Stimulated activated CD4-positive, alpha-beta T cell treated with anti-CD3 and anti-CD28 coated beads, Interleukin-1b, Interleukin-23, amount 100 ng/mL, for 48 hours (primary cell): ENCODE measurements around the gene PPIL1.

Experiments
- DNase-seq: peaks from one replicate; pipeline ENCODE4 v3.0.0-alpha.2; 2020

The PPIL1 gene

DNA sequence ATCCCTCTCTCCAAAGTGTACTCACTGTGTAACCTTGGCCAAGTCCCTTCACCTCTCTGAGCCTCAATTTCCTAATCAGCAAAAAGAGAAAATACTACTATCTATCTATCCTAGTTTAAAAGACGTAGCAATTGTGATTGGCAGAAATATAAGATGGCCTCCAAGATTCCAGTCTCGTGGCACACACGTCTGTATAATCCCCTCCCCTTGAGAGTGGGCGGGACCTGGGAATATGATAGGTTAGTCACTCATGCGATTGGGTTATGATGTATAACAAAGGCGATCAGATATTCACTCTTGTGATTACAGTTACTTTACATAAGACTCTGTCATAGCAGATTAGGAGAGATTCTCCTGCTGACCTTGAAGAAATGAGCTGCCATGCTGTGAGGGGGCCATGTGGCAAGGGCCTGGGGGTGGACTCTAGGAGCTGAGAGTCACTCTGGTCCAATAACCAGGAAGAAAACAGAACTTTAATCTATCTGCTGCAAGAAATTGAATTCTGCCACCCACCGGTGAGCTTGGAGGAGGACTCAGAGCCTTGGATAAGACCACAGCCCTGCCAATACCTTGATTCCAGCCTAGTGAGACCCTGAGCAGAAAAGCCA, 41.3 kb downstream of the PPIL1 start:
- no peak for DNase-seq

DNA sequence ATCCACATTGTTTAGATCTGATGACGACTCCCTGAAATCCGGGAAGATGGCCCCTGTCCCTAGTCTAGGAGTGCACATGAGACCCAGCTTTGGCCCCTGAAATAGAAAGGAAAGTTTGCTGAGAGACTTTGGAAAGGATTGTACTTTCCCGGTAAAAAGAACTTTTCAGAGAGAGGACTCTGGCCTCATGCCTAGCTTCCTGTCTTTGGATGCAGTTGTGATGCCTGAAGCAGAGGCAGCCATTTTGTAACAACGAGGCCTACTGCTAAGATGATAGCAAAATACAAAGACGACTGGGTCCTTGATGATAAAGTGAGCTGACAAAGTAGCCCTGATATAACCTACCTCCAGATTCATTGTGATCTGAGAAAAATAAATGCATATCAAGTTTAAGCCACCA, 42.3 kb downstream of the PPIL1 start:
- DNase-seq: no peak

GRCh38 chr6:36830577-36830976, 44.0 kb downstream of the PPIL1 start:
- DNase-seq: no peak

- no peak for DNase-seq
Observed at GRCh38 chr6:36829919-36830544, 44.6 kb downstream of the PPIL1 start.

GRCh38 chr6:36827261-36828079, 47.1 kb downstream of the PPIL1 start:
- DNase-seq: peak; percentile 27

DNA sequence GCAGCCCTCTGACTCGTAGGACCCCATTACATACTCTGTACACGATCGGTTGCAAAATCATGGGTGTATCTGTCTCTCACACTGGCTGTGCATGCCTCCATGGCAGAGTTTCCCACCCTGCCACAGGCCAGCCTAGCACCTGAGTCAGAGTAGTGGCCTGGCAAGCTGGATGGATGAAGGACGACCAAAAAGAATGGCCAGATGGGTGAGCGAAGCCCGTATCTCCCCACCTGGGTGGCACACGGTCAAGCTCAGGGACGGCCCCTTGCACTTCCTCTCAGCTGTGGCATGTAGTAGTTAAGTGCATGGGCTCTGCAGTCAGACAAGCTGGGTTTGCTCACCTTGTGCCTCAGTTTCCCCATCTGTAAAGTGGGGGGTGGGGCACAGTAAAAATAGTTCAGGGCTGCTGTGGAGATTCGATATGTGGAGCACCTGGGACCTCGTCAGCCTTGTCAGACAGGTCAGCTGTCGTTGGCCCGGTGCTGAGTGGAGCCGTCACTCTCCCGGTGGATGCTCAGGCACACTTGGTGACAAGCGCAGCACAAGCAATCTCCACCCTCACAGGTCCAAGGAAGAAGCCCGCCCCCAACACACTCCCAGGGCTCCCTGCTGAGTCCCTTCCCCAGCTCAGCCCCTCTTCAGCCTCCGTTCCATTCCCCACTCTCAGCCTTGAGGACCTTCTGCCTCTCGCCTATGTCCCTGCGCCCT, 47.9 kb downstream of the PPIL1 start:
- no peak for DNase-seq

DNA sequence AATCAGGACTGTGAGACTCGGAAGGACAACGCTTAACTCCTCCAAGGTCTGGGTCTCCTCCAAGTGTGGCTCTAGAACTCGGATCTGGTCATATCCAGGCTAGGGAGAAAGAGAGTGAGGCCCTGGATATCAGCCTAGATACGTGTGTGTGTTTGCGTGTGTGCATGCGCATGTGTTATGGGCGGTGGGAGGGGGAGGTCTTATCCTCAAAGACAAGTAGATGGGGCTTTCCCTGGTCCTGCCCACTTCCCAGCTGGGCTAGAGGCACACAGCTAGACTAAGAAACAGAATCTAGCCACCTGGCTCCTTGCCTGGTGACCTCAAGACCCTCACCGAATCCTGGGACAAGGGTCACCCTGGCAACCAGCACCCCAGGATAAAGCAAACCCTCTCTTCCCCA, 48.6 kb downstream of the PPIL1 start:
- no peak for DNase-seq

- no peak for DNase-seq
Observed at GRCh38 chr6:36825452-36825851, 49.2 kb downstream of the PPIL1 start.

DNA sequence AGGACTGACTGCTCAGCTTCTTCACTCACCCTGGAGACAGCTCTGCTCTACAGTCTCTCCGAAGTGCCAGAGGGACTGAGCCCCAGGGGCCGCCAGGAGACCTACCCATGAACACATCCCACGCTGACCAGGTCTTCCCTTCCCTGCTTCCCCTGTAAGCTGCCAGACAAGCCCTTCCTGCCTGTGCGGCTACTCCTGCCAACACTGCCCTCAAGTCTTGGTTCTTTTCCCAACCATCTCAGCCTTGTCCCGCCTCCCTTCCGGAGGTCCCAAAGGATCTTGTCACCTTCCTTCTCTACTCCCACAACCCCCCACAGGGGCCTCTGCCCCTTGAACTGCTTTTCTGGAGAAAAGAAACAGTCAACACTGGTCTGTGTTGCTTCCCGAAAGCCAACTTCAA, 50.4 kb downstream of the PPIL1 start:
- no peak for DNase-seq

DNA sequence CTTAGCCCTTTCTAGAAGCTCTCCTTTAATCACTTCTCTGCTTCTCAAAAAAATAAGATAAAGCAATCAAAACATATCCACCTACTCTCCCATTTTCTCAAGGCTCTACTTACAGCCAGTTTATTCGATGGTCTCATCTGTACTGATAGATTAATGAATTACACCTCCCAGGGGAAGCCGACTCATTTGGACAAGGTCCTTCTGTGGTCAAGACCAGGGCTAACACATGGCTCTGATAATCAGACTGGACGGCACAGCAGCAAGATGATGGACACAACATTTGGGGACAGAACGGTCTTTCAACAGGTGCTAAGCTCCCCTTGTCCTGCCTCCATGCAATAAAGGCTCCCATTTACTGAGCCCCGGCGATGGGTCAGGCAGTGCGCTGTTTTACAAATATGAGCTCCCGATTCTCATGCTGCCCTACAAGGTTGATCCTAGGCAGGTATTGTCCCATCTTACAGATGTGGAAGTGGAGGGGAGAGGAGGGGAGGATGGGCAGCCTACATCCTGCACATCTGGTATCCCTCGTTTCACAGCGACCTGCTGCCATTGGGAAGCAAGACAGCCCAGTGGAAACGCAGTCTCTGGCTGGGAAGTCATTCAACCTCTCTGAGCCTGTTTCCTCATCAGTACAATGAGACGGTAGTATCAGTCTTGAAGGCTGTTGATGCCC, 51.0 kb downstream of the PPIL1 start:
- no peak for DNase-seq

- DNase-seq: no peak
Observed at GRCh38 chr6:36822506-36823269, 51.9 kb downstream of the PPIL1 start.

DNA sequence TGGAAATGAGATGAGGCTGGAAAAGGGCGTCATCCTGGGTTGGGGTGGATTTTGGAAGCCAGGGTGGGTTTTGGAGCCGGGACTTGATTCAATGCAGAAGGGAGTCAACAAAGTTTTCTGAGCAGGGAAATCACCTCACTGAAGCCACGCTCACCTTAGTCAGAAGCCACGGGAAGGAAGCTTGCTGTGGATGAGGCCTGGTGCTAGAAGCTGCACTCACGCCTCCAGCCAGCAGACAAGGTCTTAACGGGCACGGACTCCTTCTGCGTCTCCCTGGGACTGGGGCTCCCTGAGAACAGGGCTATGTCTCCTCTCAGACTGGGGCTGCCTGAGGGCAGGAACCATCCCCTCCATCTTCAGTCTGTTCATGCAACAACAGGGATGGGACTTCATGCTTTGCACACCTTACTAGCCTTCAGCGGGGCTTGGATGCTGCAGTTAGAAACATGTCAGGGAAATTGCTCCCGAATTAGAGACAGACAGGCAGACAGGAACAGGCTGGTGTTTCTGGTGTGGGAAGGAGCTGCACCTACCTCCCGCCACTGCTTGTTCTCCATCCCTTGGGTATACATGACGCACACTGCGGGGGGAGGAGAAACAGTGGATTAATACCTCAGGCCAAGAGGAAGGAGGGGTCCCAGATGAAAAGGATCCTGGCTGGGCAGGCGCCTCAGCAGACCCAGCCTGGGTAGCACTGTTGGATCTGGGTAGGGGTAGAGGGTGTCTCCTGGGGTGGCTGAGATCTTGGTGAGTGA, 52.8 kb downstream of the PPIL1 start:
- DNase-seq: no peak

GRCh38 chr6:36820700-36821580, 53.7 kb downstream of the PPIL1 start:
- DNase-seq: no peak

DNA sequence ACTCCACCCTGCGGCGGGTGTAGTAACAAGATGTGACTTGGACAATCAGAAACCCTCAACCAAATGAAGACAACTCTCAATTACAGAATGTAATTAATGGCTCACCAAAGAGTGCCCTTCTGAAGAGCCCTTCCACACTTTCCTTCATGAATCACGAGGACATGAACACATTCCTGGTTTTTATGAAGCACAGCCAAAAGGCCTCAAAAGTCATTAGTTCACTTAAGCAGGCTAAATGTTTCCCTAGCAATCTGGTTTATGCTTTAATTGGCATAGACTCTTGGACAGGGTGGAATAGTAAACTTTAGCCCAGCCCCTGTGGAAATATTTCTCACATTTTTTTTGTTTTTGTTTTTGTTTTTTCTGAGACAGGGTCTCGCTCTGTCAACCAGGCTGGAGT, 55.8 kb downstream of the PPIL1 start:
- no peak for DNase-seq

- DNase-seq: no peak
Observed at GRCh38 chr6:36817847-36818246, 56.8 kb downstream of the PPIL1 start.

GRCh38 chr6:36817176-36817817, 57.3 kb downstream of the PPIL1 start:
- DNase-seq: no peak

GRCh38 chr6:36815962-36816735, 58.5 kb downstream of the PPIL1 start:
- no peak for DNase-seq

DNA sequence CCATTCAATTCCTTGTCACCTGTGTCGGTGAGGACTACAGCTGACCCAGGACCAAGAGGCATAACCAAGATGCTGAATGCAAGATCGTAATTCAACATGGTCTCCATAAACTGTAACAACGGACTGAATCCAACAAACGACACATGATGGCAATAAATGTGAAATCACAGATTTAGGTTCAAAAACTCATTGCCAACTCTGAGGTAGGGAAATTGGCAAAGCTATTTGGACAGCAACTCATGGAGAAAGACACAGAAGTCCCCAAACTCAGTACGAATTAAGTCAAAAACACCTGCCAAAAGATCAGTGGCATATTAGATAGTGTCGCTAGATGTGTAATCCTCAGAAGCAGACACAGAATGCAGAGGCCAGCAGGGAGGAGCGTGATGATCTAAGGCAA, 60.4 kb downstream of the PPIL1 start:
- DNase-seq: no peak

- no peak for DNase-seq
Observed at GRCh38 chr6:36813526-36813925, 61.1 kb downstream of the PPIL1 start.
